HG02852 (cell line): ENCODE measurements around the gene LRCH4.
"Not testable (repeated sequence)": the region's sequence is repeated elsewhere in the genome, so short reads cannot be mapped to it uniquely, and the experiment has no call there.

ENCODE experiments used
- ATAC-seq: cut with Tn5 transposase; IDR thresholded peaks from one replicate; pipeline ENCODE4 v1.9.1; 2021; ENCODE audit warnings: mild to moderate bottlenecking, moderate library complexity; ENCODE audit not compliant: unreplicated experiment

Gene LRCH4

GRCh38 chr7:100546926-100547800 lies 38.8 kb downstream of the LRCH4 start:
- ATAC-seq, result no peak

GRCh38 chr7:100546129-100546925 lies 39.6 kb downstream of the LRCH4 start:
- ATAC-seq, result no peak

GRCh38 chr7:100545360-100546128 lies 40.4 kb downstream of the LRCH4 start:
- ATAC-seq, result no peak

- no peak for ATAC-seq
Measured at GRCh38 chr7:100544967-100545359, 41.0 kb downstream of the LRCH4 start.

- no peak for ATAC-seq
Measured at GRCh38 chr7:100544386-100544785, 41.5 kb downstream of the LRCH4 start.

- ATAC-seq, result no peak
Measured at GRCh38 chr7:100543586-100543985, 42.3 kb downstream of the LRCH4 start.

GRCh38 chr7:100541309-100541708 lies 44.6 kb downstream of the LRCH4 start:
- not testable (repeated sequence) for ATAC-seq

GRCh38 chr7:100540073-100540723 lies 45.7 kb downstream of the LRCH4 start:
- ATAC-seq, result no peak

- no peak for ATAC-seq
Measured at GRCh38 chr7:100539436-100540006, 46.4 kb downstream of the LRCH4 start.

- ATAC-seq, result peak; percentile 95
Measured at GRCh38 chr7:100538654-100539435, 47.1 kb downstream of the LRCH4 start, which contains the start of gene AGFG2. TSS of gene AGFG2 (plus strand) at chr7:100539203. CDS start at chr7:100539347, 144 bp downstream.

- ATAC-seq, result no peak
Measured at GRCh38 chr7:100538348-100538653, 47.6 kb downstream of the LRCH4 start.

- ATAC-seq, result not testable (repeated sequence)
Measured at GRCh38 chr7:100536695-100537094, 49.2 kb downstream of the LRCH4 start.

GRCh38 chr7:100535982-100536381 lies 49.9 kb downstream of the LRCH4 start:
- ATAC-seq, result not testable (repeated sequence)

- ATAC-seq, result no peak
Measured at GRCh38 chr7:100532165-100533022, 53.5 kb downstream of the LRCH4 start.

GRCh38 chr7:100528108-100528866 lies 57.6 kb downstream of the LRCH4 start:
- ATAC-seq, result not testable (repeated sequence)
